ENCODE results near the gene BTAF1. TPM values are rescaled to one million over a fixed set of nuclear protein-coding genes. Genes with fewer than 3 reads are reported as not detected.

BTAF1 gene
- total RNA-seq, 4 donors from 2014 or later = 35.5 to 78.3 (median 43.1) TPM

GRCh38 chr10:91944880-91945630 is 21.5 kb downstream of the BTAF1 start:
- no peak for DNase-seq (ENCODE audit: low spot score in 2 of 2)
- H3K4me3 ChIP-seq (ENCODE audit: low read depth, poor library complexity, severe bottlenecking) = no peak overlapping the region
- 88 to 91% methylated on average over 5 of the region's 5 CpGs for WGBS, 2 donors
- intact Hi-C loops (cut with DNase I; ENCODE audit: low total_unique reads) = loop anchor here (10.0 kb wide), 1 partner anchor 60 kb away; no protein-coding TSS in a partner anchor
- TF ChIP-seq POLR2A (IDR thresholded peaks at IDR 0.05) (no peak), CTCF (IDR thresholded peaks at IDR 0.05) (no peak)

GRCh38 chr10:91953600-91954160 is 30.1 kb downstream of the BTAF1 start:
- intact Hi-C loops (cut with DNase I; ENCODE audit: low total_unique reads) = no loop called here
- DNase-seq (ENCODE audit: low spot score in 2 of 2) = no peak
- 92 to 97% methylated on average over 2 of the region's 2 CpGs for WGBS, 2 donors
- no peak for TF ChIP-seq POLR2A (IDR thresholded peaks at IDR 0.05)
- no peak for TF ChIP-seq CTCF (IDR thresholded peaks at IDR 0.05)
- H3K4me3 ChIP-seq (ENCODE audit: low read depth, poor library complexity, severe bottlenecking) = no peak overlapping the region

GRCh38 chr10:91955114-91955513 is 31.5 kb downstream of the BTAF1 start:
- intact Hi-C loops (cut with DNase I; ENCODE audit: low total_unique reads) = no loop called here
- no peak overlapping the region for H3K4me3 ChIP-seq (ENCODE audit: low read depth, poor library complexity, severe bottlenecking)
- DNase-seq (ENCODE audit: low spot score in 2 of 2) = no peak
- TF ChIP-seq CTCF (IDR thresholded peaks at IDR 0.05) (no peak), POLR2A (IDR thresholded peaks at IDR 0.05) (no peak)
- 65 to 67% methylated on average over 3 of the region's 3 CpGs for WGBS, 2 donors

GRCh38 chr10:91957091-91957490 is 33.5 kb downstream of the BTAF1 start:
- no peak overlapping the region for H3K4me3 ChIP-seq (ENCODE audit: low read depth, poor library complexity, severe bottlenecking)
- no peak for TF ChIP-seq CTCF (IDR thresholded peaks at IDR 0.05)
- no peak for TF ChIP-seq POLR2A (IDR thresholded peaks at IDR 0.05)
- 88 to 98% methylated on average over 1 of the region's 1 CpG for WGBS, 2 donors
- DNase-seq (ENCODE audit: low spot score in 2 of 2) = no peak
- intact Hi-C loops (cut with DNase I; ENCODE audit: low total_unique reads) = no loop called here

GRCh38 chr10:91969297-91969696 is 45.7 kb downstream of the BTAF1 start:
- TF ChIP-seq POLR2A (IDR thresholded peaks at IDR 0.05) = no peak
- TF ChIP-seq CTCF (IDR thresholded peaks at IDR 0.05) = no peak
- DNase-seq (ENCODE audit: low spot score in 2 of 2) = no peak
- intact Hi-C loops (cut with DNase I; ENCODE audit: low total_unique reads) = no loop called here
- H3K4me3 ChIP-seq (ENCODE audit: low read depth, poor library complexity, severe bottlenecking) = no peak overlapping the region
- 91 to 97% methylated on average over 4 of the region's 4 CpGs for WGBS, 2 donors
